Ovary (tissue), 9 donors: Measurements from ENCODE around the gene ZCRB1. TPM values are rescaled to one million over a fixed set of nuclear protein-coding genes. Genes with fewer than 3 reads are reported as not detected.

Experiments
- DNase-seq, 5 donors: peaks; one replicate each; pipeline ENCODE4 v3.0.0-alpha.2; 2019 to 2020
- H3K27ac ChIP-seq, 2 donors: fragments of 200-600 bp; one replicate each; pipeline versions ENCODE4 v1.5.1 to v1.8.0; 2019 to 2022
- H3K27me3 ChIP-seq: fragments of 200-600 bp; one replicate; pipeline ENCODE4 v1.8.0; 2022
- H3K36me3 ChIP-seq: fragments of 200-600 bp; sonication (generic); one replicate; pipeline ENCODE4 v1.5.1; 2019
- H3K4me1 ChIP-seq: one replicate; pipeline ENCODE4 v1.8.1; 2013; ENCODE audit warnings: mild to moderate bottlenecking, moderate library complexity; ENCODE audit not compliant: insufficient read depth
- H3K4me3 ChIP-seq: fragments of 200-600 bp; sonication (generic); one replicate; pipeline ENCODE4 v1.5.1; 2017
- H3K9me3 ChIP-seq, 2 donors: fragments of 200-600 bp in 1 of 2; sonication (generic) in 1 of 2; one replicate each; pipeline versions ENCODE4 v1.5.1 to v1.8.1; 2013 to 2019; ENCODE audit warnings: mild to moderate bottlenecking in 1 of 2, moderate library complexity in 1 of 2
- CTCF ChIP-seq, 3 donors: fragments of 450-650 bp in 2 of 3; fragments of 200-600 bp in 1 of 3; IDR thresholded peaks; one replicate each; pipeline versions ENCODE4 v1.5.1 to v1.8.0; 2016 to 2022; ENCODE audit warnings: antibody characterized with exemption in 3 of 3, mild to moderate bottlenecking in 1 of 3
- EP300 ChIP-seq: sonication (generic); formaldehyde crosslinking; IDR thresholded peaks from one replicate; pipeline ENCODE4 v1.6.1; 2017; ENCODE audit warnings: antibody characterized with exemption
- POLR2A ChIP-seq: fragments of 450-650 bp; IDR thresholded peaks from one replicate; pipeline ENCODE4 v1.6.1; 2017; ENCODE audit warnings: antibody characterized with exemption, mild to moderate bottlenecking, moderate library complexity
- WGBS, 3 donors: extraction: QIAGEN DNeasy Blood & Tissue Kit in 1 of 3; methylation state at CpG; one replicate each; pipeline versions ENCODE4 v1.1.5 to v1.1.7; 2013 to 2017; 5-methylcytosine and 5-hydroxymethylcytosine counted together
- intact Hi-C, 4 donors: fragments of 100-400 bp; cut with DNase I; formaldehyde crosslinking; loops; one replicate each; pipeline versions ENCODE4 v1.11.0 to v1.15.1; 2022 to 2023
- polyA plus RNA-seq, 2 donors: library from polyadenylated mRNA; stranded (reverse); fragments of 200-250 nt in 1 of 2; fragments of 350-450 nt in 1 of 2; fragmentation: Illumina TruSeq in 1 of 2; extraction: RNeasy Lipid Tissue Mini Kit (QIAGEN cat#74804) in 1 of 2; gene quantifications; one replicate each; pipeline ENCODE4 v1.2.3, GENCODE V29; 2013 to 2014
- total RNA-seq, 7 donors: library from RNA; depleted of rRNA in 2 of 7; stranded (reverse); fragments of >200 nt in 2 of 7; fragmentation: NEBNext Ultra II Directional in 3 of 7; extraction: Animal tissue kit (Norgen Biotek cat#: 25700) in 3 of 7; gene quantifications; one replicate each; pipeline versions ENCODE4 v1.1.0 to v1.2.4, GENCODE V29; 2016 to 2023
- donor health status: DM: no; HTN: no; CAD: no; lungs with moderate emphysema.
- donor health status: DM: no; HTN: no; CAD: no.
- donor health status: Bipolar disorder and iron deficiency.
- donor health status: DM: yes; HTN: yes; CAD: no.
- donor health status: DM: no; HTN: no; CAD: no.
- donor health status: DM: yes; HTN: yes; CAD: no.

ZCRB1 gene
- total and polyA plus RNA-seq, 9 donors = 26.5 to 61.6 (median 41.5) TPM

- intact Hi-C loops = no loop called here
- WGBS, 3 donors = 88 to 93% (median 92%) methylated on average over 2 of the region's 2 CpGs
- Histone ChIP-seq H3K4me1 (no peaks in the 10 kb centered on the region), H3K36me3 (no peaks in the 10 kb centered on the region), H3K27ac (no peak overlapping the region), H3K27me3 (no peaks in the 10 kb centered on the region), H3K9me3 (no peaks in the 10 kb centered on the region), H3K4me3 (no peak overlapping the region)
- TF ChIP-seq CTCF (IDR thresholded peaks at IDR 0.05) (no peak), EP300 (no peak), POLR2A (no peak)
- no peak for DNase-seq
Measured at GRCh38 chr12:42315108-42315507, 10.8 kb downstream of the ZCRB1 start.

- 77 to 84% (median 80%) methylated on average over 6 of the region's 6 CpGs for WGBS, 3 donors
- no peaks in the 10 kb centered on the region for H3K9me3 ChIP-seq
- DNase-seq = no peak
- H3K27ac ChIP-seq = no peak overlapping the region
- no peaks in the 10 kb centered on the region for H3K4me1 ChIP-seq
- H3K4me3 ChIP-seq = no peak overlapping the region
- H3K27me3 ChIP-seq = no peaks in the 10 kb centered on the region
- no peaks in the 10 kb centered on the region for H3K36me3 ChIP-seq
- TF ChIP-seq POLR2A (no peak), EP300 (no peak), CTCF (IDR thresholded peaks at IDR 0.05) (no peak)
- intact Hi-C loops = no loop called here
Measured at GRCh38 chr12:42309996-42310395, 15.9 kb downstream of the ZCRB1 start.

- DNase-seq = no peak
- H3K27me3 ChIP-seq = no peaks in the 10 kb centered on the region
- no peak for TF ChIP-seq POLR2A
- TF ChIP-seq CTCF (IDR thresholded peaks at IDR 0.05) = no peak
- TF ChIP-seq EP300 = no peak
- H3K4me3 ChIP-seq = no peak overlapping the region
- H3K9me3 ChIP-seq = no peaks in the 10 kb centered on the region
- intact Hi-C loops = no loop called here
- no peaks in the 10 kb centered on the region for H3K4me1 ChIP-seq
- WGBS, 3 donors = 93 to 98% (median 97%) methylated on average over 2 of the region's 2 CpGs
- H3K27ac ChIP-seq = no peak overlapping the region
- no peaks in the 10 kb centered on the region for H3K36me3 ChIP-seq
Measured at GRCh38 chr12:42308390-42308789, 17.5 kb downstream of the ZCRB1 start.

GRCh38 chr12:42306297-42306696, 19.6 kb downstream of the ZCRB1 start:
- no peak overlapping the region for H3K27ac ChIP-seq
- no peaks in the 10 kb centered on the region for H3K27me3 ChIP-seq
- no peaks in the 10 kb centered on the region for H3K9me3 ChIP-seq
- H3K4me3 ChIP-seq = no peak overlapping the region
- no peaks in the 10 kb centered on the region for H3K36me3 ChIP-seq
- no peaks in the 10 kb centered on the region for H3K4me1 ChIP-seq
- intact Hi-C loops = no loop called here
- no peak for DNase-seq
- TF ChIP-seq EP300 = no peak
- no peak for TF ChIP-seq POLR2A
- TF ChIP-seq CTCF (IDR thresholded peaks at IDR 0.05) = no peak
- 96 to 97% (median 96%) methylated on average over 3 of the region's 3 CpGs for WGBS, 3 donors
